K562 (cell line): Measurements from ENCODE around the gene NT5E. TPM values are rescaled to one million over a fixed set of nuclear protein-coding genes. Genes with fewer than 3 reads are reported as not detected.

Source experiments
- ATAC-seq: fragments of 200-7000 bp; cut with Tn5 transposase; 3 replicates; pipeline ENCODE4 v1.9.1; 2020; ENCODE audit warnings: moderate library complexity
- BruUV-seq: library from RNA; stranded (reverse); fragments of 400-500 nt; replicated peaks from 2 replicates; lab custom pipeline; 2021; lab: Mats Ljungman, UMichigan
- CTCF ChIA-PET: fragments of 300-600 bp; formaldehyde crosslinking; extraction: SDS; loops from one replicate; lab custom pipeline; 2021; ENCODE audit warnings: low intra/inter-chr PET ratio; lab: Yijun Ruan, JAX
- POLR2A ChIA-PET: fragments of 300-600, 350-650 bp; sonication (Branson Sonifier 250); formaldehyde crosslinking; extraction: SDS; loops from one replicate; lab custom pipeline; 2021; ENCODE audit warnings: antibody characterized with exemption, inconsistent platforms; lab: Yijun Ruan, JAX
- DNase-seq, 4 experiments: peaks; one replicate each; pipeline versions ENCODE4 v3.0.0 to v3.0.0-alpha.2; 2011 to 2018; ENCODE audit warnings: low spot score in 3 of 4, mixed read lengths in 3 of 4; ENCODE audit errors: extremely low read depth in 1 of 4
- FAIRE-seq: peaks from 2 replicates; lab custom pipeline; 2011; peaks lifted over from hg19 to GRCh38; lab: Jason Lieb, UNC
- H2AFZ ChIP-seq: 2 replicates; pipeline ENCODE4 v1.6.0; 2011; ENCODE audit warnings: low read depth, low read length, control low read depth, inconsistent platforms
- H3K27ac ChIP-seq: fragments of 200-600 bp; 3 replicates; pipeline ENCODE4 v1.8.0; 2011; ENCODE audit warnings: low read depth, mild to moderate bottlenecking, control low read depth, inconsistent platforms, low read length, moderate library complexity, mixed read lengths; ENCODE audit errors: extremely low read depth
- H3K27me3 ChIP-seq, 2 experiments: fragments of 300-600 bp in 1 of 2; 2 replicates in 1 of 2; 3 replicates in 1 of 2; pipeline versions ENCODE4 v1.6.0 to v1.8.0; 2011; ENCODE audit warnings: inconsistent platforms in 2 of 2, low read length in 2 of 2, mild to moderate bottlenecking in 1 of 2, mixed read lengths in 1 of 2, moderate library complexity in 1 of 2; ENCODE audit not compliant: control insufficient read depth in 2 of 2, insufficient read depth in 2 of 2
- H3K36me3 ChIP-seq: fragments of 300-600 bp; 3 replicates; pipeline ENCODE4 v1.8.0; 2011; ENCODE audit warnings: mild to moderate bottlenecking, low read length, inconsistent platforms; ENCODE audit not compliant: control insufficient read depth, insufficient read depth
- H3K4me1 ChIP-seq, 2 experiments: fragments of 200-600 bp in 1 of 2; replicated peaks in 1 of 2; 2 replicates in 1 of 2; 3 replicates in 1 of 2; pipeline versions ENCODE4 v1.5.1 to v1.8.0; 2011; ENCODE audit warnings: inconsistent platforms in 2 of 2, low read length in 2 of 2, mild to moderate bottlenecking in 1 of 2, mixed read lengths in 1 of 2, moderate library complexity in 1 of 2; ENCODE audit not compliant: control insufficient read depth in 2 of 2, insufficient read depth in 2 of 2
- H3K4me2 ChIP-seq: 2 replicates; pipeline ENCODE4 v1.6.1; 2011; ENCODE audit warnings: low read length, control low read depth, inconsistent platforms, mixed read lengths; ENCODE audit not compliant: insufficient read depth
- H3K4me3 ChIP-seq: fragments of 200-600 bp; sonication (generic), shearing (Covaris generic); 2 replicates; pipeline ENCODE4 v1.5.1; 2016; ENCODE audit warnings: control low read depth, inconsistent platforms
- H3K79me2 ChIP-seq: fragments of 200-600 bp; 3 replicates; pipeline ENCODE4 v1.8.0; 2011; ENCODE audit warnings: low read length, inconsistent platforms; ENCODE audit not compliant: control insufficient read depth, insufficient read depth
- H3K9ac ChIP-seq, 2 experiments: 2 replicates each; pipeline versions ENCODE4 v1.6.0 to v1.6.1; 2011; ENCODE audit warnings: low read depth in 2 of 2, low read length in 2 of 2, control low read depth in 1 of 2, inconsistent platforms in 1 of 2, mild to moderate bottlenecking in 1 of 2, mixed read lengths in 1 of 2; ENCODE audit not compliant: insufficient read depth in 1 of 2
- H3K9me1 ChIP-seq: one replicate; pipeline ENCODE4 v1.6.0; 2011; ENCODE audit warnings: inconsistent platforms, mild to moderate bottlenecking, low read length, moderate library complexity; ENCODE audit not compliant: control insufficient read depth, insufficient read depth
- H3K9me3 ChIP-seq: replicated peaks from 2 replicates; pipeline ENCODE4 v1.5.1; 2011; ENCODE audit warnings: low read depth, low read length, inconsistent platforms; ENCODE audit not compliant: control insufficient read depth, insufficient read depth
- H4K20me1 ChIP-seq: replicated peaks from 2 replicates; pipeline ENCODE4 v1.6.1; 2011; ENCODE audit warnings: low read length, inconsistent platforms, mixed read lengths; ENCODE audit not compliant: control insufficient read depth, insufficient read depth
- BHLHE40 ChIP-seq: IDR thresholded peaks from 2 replicates; pipeline ENCODE4 v1.6.1; 2011; ENCODE audit warnings: low read length, improper control_type of control experiment
- NCOA2 ChIP-seq, 2 experiments: fragments of 450-650 bp; IDR thresholded peaks; 2 replicates each; pipeline ENCODE4 v1.6.1; 2018; ENCODE audit warnings: mild to moderate bottlenecking in 2 of 2, moderate library complexity in 1 of 2; ENCODE audit not compliant: partially characterized antibody in 2 of 2
- NR3C1 ChIP-seq: sonication (generic); formaldehyde crosslinking; IDR thresholded peaks from 2 replicates; pipeline ENCODE4 v1.8.1; 2022; ENCODE audit warnings: missing genetic modification reagents
- OTX1 ChIP-seq: fragments of 450-650 bp; formaldehyde crosslinking; IDR thresholded peaks from 2 replicates; pipeline ENCODE4 v1.4.0; 2022; ENCODE audit warnings: mild to moderate bottlenecking
- PHF20 ChIP-seq: fragments of 450-650 bp; IDR thresholded peaks from 2 replicates; pipeline ENCODE4 v1.6.1; 2018; ENCODE audit not compliant: partially characterized antibody
- PRPF4 ChIP-seq: fragments of 200-400 bp; formaldehyde crosslinking; IDR thresholded peaks from one replicate; pipeline ENCODE4 v1.6.1; 2017; ENCODE audit warnings: low read length, low read depth, mild to moderate bottlenecking; ENCODE audit not compliant: insufficient read depth, poor library complexity, severe bottlenecking
- RHOXF2B ChIP-seq: fragments of 250-450 bp; sonication (Bioruptor Pico); conservative IDR thresholded peaks from 2 replicates; pipeline ENCODE4 v1.5.1; 2021
- SIRT6 ChIP-seq: IDR thresholded peaks from one replicate; pipeline ENCODE4 v1.6.1; 2012; ENCODE audit warnings: low read depth, mild to moderate bottlenecking, control low read depth, inconsistent platforms, low read length, moderate library complexity
- ZNF184 ChIP-seq: sonication (generic); formaldehyde crosslinking; IDR thresholded peaks from 2 replicates; pipeline ENCODE4 v1.5.0; 2020; ENCODE audit warnings: missing genetic modification reagents
- ZNF316 ChIP-seq: fragments of 450-650 bp; IDR thresholded peaks from 2 replicates; pipeline ENCODE4 v1.6.1; 2016
- ZNF408 ChIP-seq: fragments of 250-450 bp; sonication (Bioruptor Pico); IDR thresholded peaks from 2 replicates; pipeline ENCODE4 v1.4.0; 2020; ENCODE audit warnings: low read depth, mild to moderate bottlenecking, moderate library complexity
- ZNF444 ChIP-seq: fragments of 250-450 bp; sonication (Bioruptor Pico); IDR thresholded peaks from 2 replicates; pipeline ENCODE4 v1.4.0; 2020; ENCODE audit warnings: mild to moderate bottlenecking, moderate library complexity
- WGBS: fragments of 100-300 bp; shearing (Covaris generic); methylation state at CpG from one replicate; pipeline ENCODE4 v1.1.6; 2016; ENCODE audit warnings: low coverage, mixed read lengths; ENCODE audit not compliant: insufficient coverage; ENCODE audit errors: missing lambda C conversion rate; 5-methylcytosine and 5-hydroxymethylcytosine counted together
- in situ Hi-C: fragments of 300-500 bp; cut with MboI; formaldehyde crosslinking; loops from 4 replicates; pipeline ENCODE4 v1.15.0; 2018; ENCODE audit warnings: inconsistent platforms, mixed read lengths
- intact Hi-C: fragments of 100-400 bp; cut with micrococcal nuclease; formaldehyde crosslinking; loops from 2 replicates; pipeline ENCODE4 v1.14.2; 2022
- polyA plus RNA-seq, 8 experiments: library from polyadenylated mRNA; depleted of rRNA in 4 of 8; stranded (reverse) in 5 of 8; unstranded in 3 of 8; fragments of >200 nt; fragmentation: Nextera tagmentation in 2 of 8; fragmentation: Illumina TruSeq in 1 of 8; extraction: Ambion mirVana in 2 of 8; extraction: Trizol in 1 of 8; gene quantifications; 2 replicates each; pipeline versions ENCODE4 v1.2.1 to v1.2.3, GENCODE V29; 2011 to 2014; ENCODE audit warnings: inconsistent platforms in 1 of 8, missing spikeins in 1 of 8
- total RNA-seq, 7 experiments: library from RNA; depleted of rRNA in 6 of 7; stranded (reverse); fragments of >200 nt in 6 of 7; fragmentation: Illumina TruSeq in 2 of 7; extraction: Trizol in 2 of 7; gene quantifications; 2 replicates each; pipeline versions ENCODE4 v1.2.1 to v1.2.3, GENCODE V29; 2011 to 2021; ENCODE audit warnings: low replicate concordance in 1 of 7
- TF ChIP-seq, protein P1 (sequence below): sonication (generic); formaldehyde crosslinking; IDR thresholded peaks from 2 replicates; pipeline ENCODE4 v1.8.0; 2022; ENCODE audit warnings: missing genetic modification reagents, mild to moderate bottlenecking, moderate library complexity, borderline replicate concordance
- TF ChIP-seq, protein P2 (sequence below): fragments of 250-450 bp; sonication (Bioruptor Pico); IDR thresholded peaks from 2 replicates; pipeline ENCODE4 v1.5.0; 2021; ENCODE audit warnings: mild to moderate bottlenecking, moderate library complexity

The NT5E gene
- total and polyA plus RNA-seq, 9 of the 15 experiments (the other 6 are each of a cell fraction or from before 2014, with no cell fraction given): 0.01 to 0.13 TPM; not detected in 7

DNA sequence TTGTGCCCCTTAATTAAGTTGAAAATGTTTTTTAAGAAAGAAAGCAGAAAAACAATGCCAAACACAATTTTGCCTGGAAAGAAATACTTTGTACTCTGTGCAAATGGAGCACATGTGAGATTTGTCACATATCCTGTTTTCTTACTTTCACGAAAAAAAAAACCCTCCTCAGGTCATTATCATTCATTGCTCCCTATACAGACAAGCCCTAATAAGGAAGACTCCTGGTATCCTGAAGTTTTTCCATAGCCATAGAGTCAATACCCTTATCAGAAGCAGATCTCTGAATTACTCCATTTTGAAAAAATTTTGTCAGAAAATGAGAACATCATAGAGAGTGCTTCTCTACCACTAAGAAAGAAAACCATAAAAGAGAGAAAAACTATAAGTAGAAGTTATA, 14.0 kb upstream of the NT5E start:
- Histone ChIP-seq H3K4me1 (no peaks in the 10 kb centered on the region), H3K9me3 (no peaks in the 10 kb centered on the region), H3K79me2 (no peaks in the 10 kb centered on the region), H3K4me2 (no peak overlapping the region), H3K36me3 (no peaks in the 10 kb centered on the region), H4K20me1 (no peaks in the 10 kb centered on the region), H3K9me1 (no peaks in the 10 kb centered on the region), H3K27me3 (no peaks in the 10 kb centered on the region), H2AFZ (peak overlapping the region; percentile 37; the same call in 1 of the 2 replicates), H3K9ac (no peak overlapping the region), H3K4me3 (no peak overlapping the region), H3K27ac (no peak overlapping the region)
- TF ChIP-seq, protein P1, sequence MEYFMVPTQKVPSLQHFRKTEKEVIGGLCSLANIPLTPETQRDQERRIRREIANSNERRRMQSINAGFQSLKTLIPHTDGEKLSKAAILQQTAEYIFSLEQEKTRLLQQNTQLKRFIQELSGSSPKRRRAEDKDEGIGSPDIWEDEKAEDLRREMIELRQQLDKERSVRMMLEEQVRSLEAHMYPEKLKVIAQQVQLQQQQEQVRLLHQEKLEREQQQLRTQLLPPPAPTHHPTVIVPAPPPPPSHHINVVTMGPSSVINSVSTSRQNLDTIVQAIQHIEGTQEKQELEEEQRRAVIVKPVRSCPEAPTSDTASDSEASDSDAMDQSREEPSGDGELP (CRISPR knock-in tag): no peak
- TF ChIP-seq ZNF316: no peak
- TF ChIP-seq RHOXF2B (CRISPR knock-in tag): no peak
- no peak for TF ChIP-seq BHLHE40
- TF ChIP-seq NR3C1 (CRISPR knock-in tag): no peak
- no peak for TF ChIP-seq PRPF4
- TF ChIP-seq PHF20: no peak
- no peak for TF ChIP-seq ZNF408
- no peak for TF ChIP-seq ZNF444
- TF ChIP-seq NCOA2 (IDR thresholded peaks at IDR 0.05; ENCODE audit: partially characterized antibody in 2 of 2): no peak
- TF ChIP-seq, protein P2, sequence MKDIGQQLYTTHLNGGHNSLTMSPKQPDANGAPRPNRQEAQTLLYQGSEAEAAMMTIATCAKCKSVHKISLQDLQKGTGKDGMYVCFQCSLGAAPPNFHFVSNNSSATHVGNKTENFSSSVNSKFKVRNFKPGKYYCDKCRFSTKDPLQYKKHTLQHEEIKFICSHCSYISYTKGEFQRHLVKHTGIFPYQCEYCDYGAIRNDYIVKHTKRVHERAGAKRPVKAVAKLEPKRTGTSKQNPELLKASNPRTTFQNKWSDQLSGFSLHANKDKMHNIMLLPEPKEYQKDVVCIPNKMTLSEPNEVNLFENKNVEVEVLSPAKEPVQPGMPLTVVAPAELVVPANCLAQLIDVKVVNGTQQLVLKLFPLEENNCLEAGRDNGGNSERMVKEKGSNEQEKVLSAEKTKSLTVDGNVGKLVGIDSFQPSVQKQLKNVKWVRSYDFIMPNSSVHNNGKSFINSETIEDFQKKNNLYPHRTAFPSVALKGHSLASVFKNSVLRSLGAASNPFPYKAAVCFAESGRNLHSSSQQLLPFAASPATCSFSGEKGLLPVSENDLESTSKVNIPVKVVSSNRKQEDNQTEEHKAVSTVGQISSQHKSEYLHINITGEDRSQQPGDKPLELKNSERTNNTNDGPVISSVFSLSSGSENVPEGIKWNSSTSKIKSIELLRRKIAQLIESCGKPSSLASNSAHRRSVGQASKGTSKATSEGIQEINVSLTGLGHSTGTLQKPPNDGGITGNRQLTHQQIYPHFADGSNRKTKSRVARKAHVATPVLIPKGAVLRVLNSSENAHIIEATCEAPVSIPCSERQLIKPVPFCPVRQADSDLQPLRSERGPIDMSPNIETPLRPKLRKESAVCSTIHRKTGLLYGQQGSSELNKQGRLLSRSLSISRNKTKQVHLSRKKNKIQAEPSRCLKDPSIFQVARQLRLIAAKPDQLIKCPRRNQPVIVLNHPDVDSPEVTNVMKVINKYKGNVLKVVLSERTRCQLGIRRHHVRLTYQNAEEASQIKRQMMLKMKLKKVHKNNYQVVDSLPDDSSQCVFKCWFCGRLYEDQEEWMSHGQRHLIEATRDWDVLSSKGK (CRISPR knock-in tag): no peak
- TF ChIP-seq OTX1: no peak
- TF ChIP-seq ZNF184 (CRISPR knock-in tag): no peak
- no peak for TF ChIP-seq SIRT6
- ChIA-PET POLR2A (no interaction called here), CTCF (no interaction called here)
- FAIRE-seq (no peak), ATAC-seq (no peak), DNase-seq (no peak)
- no TSS peak for BruUV-seq
- in situ Hi-C loops (no loop called here), intact Hi-C loops (no loop called here)
- WGBS: 0% methylated on average over 1 of the region's 1 CpG
